Suprapubic skin (tissue), 4 donors: Measurements from ENCODE around the gene GIPC1. TPM values are rescaled to one million over a fixed set of nuclear protein-coding genes. Genes with fewer than 3 reads are reported as not detected.

Experiments used
- DNase-seq, 2 donors: peaks; one replicate each; pipeline ENCODE4 v3.0.0-alpha.2; 2019; ENCODE audit warnings: low spot score in 2 of 2
- H3K27ac ChIP-seq: fragments of 200-600 bp; sonication (generic); one replicate; pipeline ENCODE4 v1.5.1; 2019
- H3K27me3 ChIP-seq: fragments of 200-600 bp; sonication (generic); one replicate; pipeline ENCODE4 v1.5.1; 2019
- H3K36me3 ChIP-seq: fragments of 200-600 bp; sonication (generic); one replicate; pipeline ENCODE4 v1.5.1; 2019
- H3K4me1 ChIP-seq: fragments of 200-600 bp; sonication (generic); one replicate; pipeline ENCODE4 v1.5.1; 2019
- H3K4me3 ChIP-seq: fragments of 200-600 bp; sonication (generic); one replicate; pipeline ENCODE4 v1.5.1; 2019; ENCODE audit warnings: mild to moderate bottlenecking
- H3K9me3 ChIP-seq: fragments of 200-600 bp; sonication (generic); one replicate; pipeline ENCODE4 v1.5.1; 2019
- CTCF ChIP-seq, 2 donors: fragments of 200-600 bp in 1 of 2; fragments of 450-650 bp in 1 of 2; sonication (generic) in 1 of 2; IDR thresholded peaks; one replicate each; pipeline ENCODE4 v1.5.1; 2016 to 2019; ENCODE audit warnings: antibody characterized with exemption in 2 of 2, mild to moderate bottlenecking in 1 of 2, moderate library complexity in 1 of 2
- EP300 ChIP-seq: sonication (generic); formaldehyde crosslinking; IDR thresholded peaks from one replicate; pipeline ENCODE4 v1.6.1; 2017; ENCODE audit warnings: antibody characterized with exemption
- POLR2A ChIP-seq, 2 donors: fragments of 450-650 bp; IDR thresholded peaks; one replicate each; pipeline ENCODE4 v1.6.1; 2017; ENCODE audit warnings: antibody characterized with exemption in 2 of 2, mild to moderate bottlenecking in 2 of 2, moderate library complexity in 2 of 2
- POLR2AphosphoS5 ChIP-seq, 3 donors: sonication (generic); formaldehyde crosslinking; IDR thresholded peaks; one replicate each; pipeline ENCODE4 v1.6.1; 2017; ENCODE audit warnings: antibody characterized with exemption in 3 of 3
- WGBS: methylation state at CpG from one replicate; pipeline ENCODE4 v1.1.5; 2018; 5-methylcytosine and 5-hydroxymethylcytosine counted together
- total RNA-seq, 4 donors: library from RNA; depleted of rRNA; stranded (reverse); fragments of >200 nt; gene quantifications; one replicate each; pipeline ENCODE4 v1.1.0, GENCODE V29; 2016

The GIPC1 gene
- total RNA-seq, 4 donors from 2014 or later: 85.8 to 111 (median 105) TPM

- Histone ChIP-seq H3K36me3 (no peaks in the 10 kb centered on the region), H3K27me3 (no peaks in the 10 kb centered on the region), H3K4me1 (peaks cover 63% of the 10 kb centered on the region), H3K9me3 (no peaks in the 10 kb centered on the region), H3K4me3 (peak overlapping the region; percentile 89), H3K27ac (peak overlapping the region; percentile 94)
- TF ChIP-seq CTCF (IDR thresholded peaks at IDR 0.05) (no peak), POLR2A (IDR thresholded peaks at IDR 0.05) (no peak), POLR2AphosphoS5 (IDR thresholded peaks at IDR 0.05) (no peak), EP300 (no peak)
- no peak for DNase-seq
- WGBS: 62% methylated on average over 3 of the region's 3 CpGs
Measured at GRCh38 chr19:14530506-14530905, 34.6 kb upstream of the GIPC1 start.

GRCh38 chr19:14530005-14530348 is 34.0 kb upstream of the GIPC1 start:
- no peaks in the 10 kb centered on the region for H3K36me3 ChIP-seq
- no peaks in the 10 kb centered on the region for H3K9me3 ChIP-seq
- WGBS: 0% methylated on average over 6 of the region's 18 CpGs
- TF ChIP-seq EP300 (no peak), CTCF (IDR thresholded peaks at IDR 0.05) (no peak), POLR2A (IDR thresholded peaks at IDR 0.05) (no peak), POLR2AphosphoS5 (IDR thresholded peaks at IDR 0.05) (no peak)
- H3K4me1 ChIP-seq: peaks cover 68% of the 10 kb centered on the region
- DNase-seq: peak; percentile 86 to 87
- no peaks in the 10 kb centered on the region for H3K27me3 ChIP-seq
- H3K4me3 ChIP-seq: peak overlapping the region; percentile 89
- peak overlapping the region; percentile 94 for H3K27ac ChIP-seq

- peaks cover 69% of the 10 kb centered on the region for H3K4me1 ChIP-seq
- H3K36me3 ChIP-seq: no peaks in the 10 kb centered on the region
- WGBS: 0% methylated on average over 21 of the region's 59 CpGs
- peak within 1 kb of the TSS; percentile 89 for H3K4me3 ChIP-seq
- no peaks in the 10 kb centered on the region for H3K27me3 ChIP-seq
- TF ChIP-seq POLR2A (IDR thresholded peaks at IDR 0.05): peak; percentile 93 to 95
- TF ChIP-seq POLR2AphosphoS5 (IDR thresholded peaks at IDR 0.05): peak in 2 of 3 donors; percentile 92 to 93
- no peak for TF ChIP-seq CTCF (IDR thresholded peaks at IDR 0.05)
- peak; percentile 100 for DNase-seq
- H3K27ac ChIP-seq: peak within 1 kb of the TSS; percentile 94
- H3K9me3 ChIP-seq: no peaks in the 10 kb centered on the region
Measured at GRCh38 chr19:14529254-14530004, 33.5 kb upstream of the GIPC1 start, which contains the start of gene TECR. Gene TECR, plus strand, starts transcription at chr19:14529594. Its CDS starts 103 bp downstream, at chr19:14529697.

- Histone ChIP-seq H3K27me3 (no peaks in the 10 kb centered on the region), H3K36me3 (no peaks in the 10 kb centered on the region), H3K4me1 (peaks cover 67% of the 10 kb centered on the region), H3K27ac (peak overlapping the region; percentile 94), H3K4me3 (peak overlapping the region; percentile 89), H3K9me3 (no peaks in the 10 kb centered on the region)
- TF ChIP-seq POLR2A (IDR thresholded peaks at IDR 0.05) (no peak), POLR2AphosphoS5 (IDR thresholded peaks at IDR 0.05) (no peak), EP300 (no peak), CTCF (IDR thresholded peaks at IDR 0.05) (no peak)
- no peak for DNase-seq
- WGBS: 33% methylated on average over 39 of the region's 39 CpGs
Measured at GRCh38 chr19:14528419-14529253, 32.7 kb upstream of the GIPC1 start.

- Histone ChIP-seq H3K27ac (peak overlapping the region; percentile 94), H3K9me3 (no peaks in the 10 kb centered on the region), H3K4me3 (no peak overlapping the region), H3K36me3 (no peaks in the 10 kb centered on the region), H3K27me3 (no peaks in the 10 kb centered on the region), H3K4me1 (peaks cover 58% of the 10 kb centered on the region)
- no peak for DNase-seq
- WGBS: 56% methylated on average over 4 of the region's 4 CpGs
- no peak for TF ChIP-seq EP300
- TF ChIP-seq CTCF (IDR thresholded peaks at IDR 0.05): no peak
- no peak for TF ChIP-seq POLR2AphosphoS5 (IDR thresholded peaks at IDR 0.05)
- TF ChIP-seq POLR2A (IDR thresholded peaks at IDR 0.05): no peak
Measured at GRCh38 chr19:14526423-14526822, 30.5 kb upstream of the GIPC1 start.
